ENCODE measurements around the gene PIGW. TPM values are rescaled to one million over a fixed set of nuclear protein-coding genes. Genes with fewer than 3 reads are reported as not detected.

Gene PIGW
- total and polyA plus RNA-seq, 9 of the 15 experiments (the other 6 are each of a cell fraction or from before 2014, with no cell fraction given): 9.5 to 33.9 (median 21.2) TPM

- peak; percentile 94 to 95 for TF ChIP-seq E2F6 (IDR thresholded peaks at IDR 0.05; ENCODE audit: borderline replicate concordance in 1 of 2, extremely low read depth in 1 of 2, insufficient read depth in 1 of 2, insufficient read length in 1 of 2, low read depth in 1 of 2, low read length in 1 of 2, poor library complexity in 1 of 2, severe bottlenecking in 1 of 2)
- TF ChIP-seq TEAD1 (CRISPR knock-in tag; IDR thresholded peaks at IDR 0.05): peak in 1 of 2 experiments; percentile 55; a peak in 1 of 4 replicates
- TF ChIP-seq UBTF (IDR thresholded peaks at IDR 0.05; ENCODE audit: borderline replicate concordance in 1 of 2, low read depth in 2 of 2, low read length in 2 of 2): 0 out of 4 replicates have a peak, but pooled peaks of 1 of the 2 experiments have one; percentile 43
- TF ChIP-seq ZNF263 (CRISPR knock-in tag; IDR thresholded peaks at IDR 0.05; ENCODE audit: borderline replicate concordance): 0 out of 2 replicates have a peak, but pooled peaks have one; percentile 34
- TF ChIP-seq ZNF232 (CRISPR knock-in tag; IDR thresholded peaks at IDR 0.05): no peak
- no peak for TF ChIP-seq PRMT5 (CRISPR knock-in tag; IDR thresholded peaks at IDR 0.05)
- TF ChIP-seq MBD1 (CRISPR knock-in tag; IDR thresholded peaks at IDR 0.05): no peak
- peak in 1 of 3 experiments; percentile 48 for TF ChIP-seq YY1 (IDR thresholded peaks at IDR 0.05; ENCODE audit: borderline replicate concordance in 1 of 3, control insufficient read depth in 1 of 3, extremely low read depth in 1 of 3, insufficient read depth in 3 of 3, insufficient read length in 1 of 3, insufficient replicate concordance in 2 of 3, low read depth in 1 of 3, low read length in 2 of 3)
- TF ChIP-seq SOX6 (IDR thresholded peaks at IDR 0.05): no peak
- no peak for TF ChIP-seq ELF4 (CRISPR knock-in tag; IDR thresholded peaks at IDR 0.05)
- TF ChIP-seq TBP (optimal IDR thresholded peaks at IDR 0.05; ENCODE audit: low read depth, low read length): peak; percentile 41
- peak; percentile 13; the same call in 1 of the 2 replicates for TF ChIP-seq CREB1 (IDR thresholded peaks at IDR 0.05)
- no peak for TF ChIP-seq CREB1 (CRISPR knock-in tag; IDR thresholded peaks at IDR 0.05)
- peak; percentile 49; the same call in 1 of the 2 replicates for TF ChIP-seq HLTF (IDR thresholded peaks at IDR 0.05)
- TF ChIP-seq ZBTB9 (CRISPR knock-in tag; IDR thresholded peaks at IDR 0.05): no peak
- TF ChIP-seq CTCFL (IDR thresholded peaks at IDR 0.05; ENCODE audit: borderline replicate concordance, insufficient read depth, low read depth, low read length, poor library complexity, severe bottlenecking): peak; percentile 53
These were observed 600 bp upstream of the PIGW start (continued) for GRCh38 chr17:36533935-36534839.
